K562 (cell line): ENCODE measurements around the gene PDE4A. TPM values are rescaled to one million over a fixed set of nuclear protein-coding genes. Genes with fewer than 3 reads are reported as not detected.

ENCODE experiments used
- ATF1 ChIP-seq, 2 experiments: fragments of 450-650 bp in 1 of 2; IDR thresholded peaks; 2 replicates each; pipeline ENCODE4 v1.6.1; 2016; ENCODE audit warnings: missing compliant biosample characterization in 1 of 2, missing genetic modification characterization in 1 of 2
- BRCA1 ChIP-seq, 2 experiments: fragments of 450-650 bp in 1 of 2; sonication (generic) in 1 of 2; formaldehyde crosslinking in 1 of 2; IDR thresholded peaks; 2 replicates each; pipeline versions ENCODE4 v1.5.0 to v1.6.1; 2017 to 2020; ENCODE audit warnings: mild to moderate bottlenecking in 1 of 2, missing genetic modification reagents in 1 of 2
- CBX8 ChIP-seq: fragments of 200-600 bp; sonication (generic); IDR thresholded peaks from 2 replicates; pipeline ENCODE4 v1.6.1; 2012; ENCODE audit warnings: borderline replicate concordance, mixed run types, low read depth, mild to moderate bottlenecking, moderate library complexity, mixed read lengths, low read length, control low read depth, inconsistent platforms; ENCODE audit not compliant: poor library complexity, severe bottlenecking; ENCODE audit errors: extremely low read depth
- CCNT2 ChIP-seq: IDR thresholded peaks from 2 replicates; pipeline ENCODE4 v1.6.1; 2011; ENCODE audit warnings: borderline replicate concordance, low read depth, mild to moderate bottlenecking, moderate library complexity, mixed read lengths, low read length; ENCODE audit not compliant: insufficient read length; ENCODE audit errors: extremely low read depth
- FOXA1 ChIP-seq: fragments of 450-650 bp; IDR thresholded peaks from 2 replicates; pipeline ENCODE4 v1.6.1; 2016; ENCODE audit warnings: mild to moderate bottlenecking, borderline replicate concordance
- GATAD2A ChIP-seq: fragments of 450-650 bp; IDR thresholded peaks from 2 replicates; pipeline ENCODE4 v1.6.1; 2017
- HDAC3 ChIP-seq: fragments of 450-650 bp; IDR thresholded peaks from 2 replicates; pipeline ENCODE4 v1.6.1; 2018; ENCODE audit warnings: borderline replicate concordance, mild to moderate bottlenecking, moderate library complexity; ENCODE audit not compliant: partially characterized antibody
- HMGN3 ChIP-seq: IDR thresholded peaks from 2 replicates; pipeline ENCODE4 v1.6.1; 2011; ENCODE audit warnings: borderline replicate concordance, low read depth, mild to moderate bottlenecking, mixed read lengths, low read length; ENCODE audit not compliant: insufficient read length; ENCODE audit errors: extremely low read depth
- HNRNPK ChIP-seq: fragments of 200-400 bp; formaldehyde crosslinking; IDR thresholded peaks from one replicate; pipeline ENCODE4 v1.6.1; 2018; ENCODE audit warnings: mild to moderate bottlenecking, low read depth, low read length; ENCODE audit not compliant: poor library complexity, severe bottlenecking
- IFI16 ChIP-seq: fragments of 250-450 bp; sonication (Bioruptor Pico); IDR thresholded peaks from 2 replicates; pipeline ENCODE4 v2.1.2; 2022; ENCODE audit warnings: mild to moderate bottlenecking, inconsistent platforms
- MEF2A ChIP-seq: IDR thresholded peaks from 2 replicates; pipeline ENCODE4 v1.6.1; 2011; ENCODE audit warnings: low read depth, mild to moderate bottlenecking, low read length, moderate library complexity; ENCODE audit not compliant: control insufficient read depth
- NEUROD1 ChIP-seq: fragments of 150-350 bp; IDR thresholded peaks from 2 replicates; pipeline ENCODE4 v1.6.1; 2014; ENCODE audit warnings: borderline replicate concordance, low read length, low read depth; ENCODE audit not compliant: partially characterized antibody
- RBM15 ChIP-seq: fragments of 200-400 bp; formaldehyde crosslinking; IDR thresholded peaks from 2 replicates; pipeline ENCODE4 v1.6.1; 2018; ENCODE audit warnings: mild to moderate bottlenecking, low read length, moderate library complexity; ENCODE audit not compliant: insufficient read depth
- RBM22 ChIP-seq: fragments of 200-400 bp; formaldehyde crosslinking; IDR thresholded peaks from 2 replicates; pipeline ENCODE4 v1.6.1; 2018; ENCODE audit warnings: low read length, low read depth; ENCODE audit not compliant: poor library complexity, severe bottlenecking
- SNRNP70 ChIP-seq: fragments of 200-400 bp; formaldehyde crosslinking; optimal IDR thresholded peaks from 2 replicates; pipeline ENCODE3; 2017; ENCODE audit warnings: low read depth, low read length
- TAF7 ChIP-seq: fragments of 450-650 bp; IDR thresholded peaks from 2 replicates; pipeline ENCODE4 v1.6.1; 2016; ENCODE audit warnings: missing genetic modification characterization, missing compliant biosample characterization
- TEAD1 ChIP-seq, 2 experiments: fragments of 450-650 bp in 1 of 2; sonication (generic) in 1 of 2; formaldehyde crosslinking; IDR thresholded peaks; 2 replicates each; pipeline versions ENCODE4 v1.4.0 to v1.8.0; 2020 to 2022; ENCODE audit warnings: mild to moderate bottlenecking in 2 of 2, missing genetic modification reagents in 1 of 2
- U2AF1 ChIP-seq: fragments of 200-400 bp; formaldehyde crosslinking; optimal IDR thresholded peaks from 2 replicates; pipeline ENCODE3; 2017; ENCODE audit warnings: mild to moderate bottlenecking, low read depth, low read length, moderate library complexity
- ZNF274 ChIP-seq: IDR thresholded peaks from 2 replicates; pipeline ENCODE4 v1.6.1; 2011; ENCODE audit warnings: low read depth, mild to moderate bottlenecking, low read length, moderate library complexity, borderline replicate concordance
- ZNF76 ChIP-seq: fragments of 250-450 bp; sonication (Bioruptor Pico); IDR thresholded peaks from 2 replicates; pipeline ENCODE4 v1.4.0; 2020; ENCODE audit warnings: mild to moderate bottlenecking, moderate library complexity, borderline replicate concordance
- ZNF764 ChIP-seq: fragments of 250-450 bp; sonication (Bioruptor Pico); IDR thresholded peaks from 2 replicates; pipeline ENCODE4 v1.4.0; 2020; ENCODE audit warnings: low read depth, mild to moderate bottlenecking, moderate library complexity
- polyA plus RNA-seq, 8 experiments: library from polyadenylated mRNA; depleted of rRNA in 4 of 8; stranded (reverse) in 5 of 8; unstranded in 3 of 8; fragments of >200 nt; fragmentation: Nextera tagmentation in 2 of 8; fragmentation: Illumina TruSeq in 1 of 8; extraction: Ambion mirVana in 2 of 8; extraction: Trizol in 1 of 8; gene quantifications; 2 replicates each; pipeline versions ENCODE4 v1.2.1 to v1.2.3, GENCODE V29; 2011 to 2014; ENCODE audit warnings: inconsistent platforms in 1 of 8, missing spikeins in 1 of 8
- total RNA-seq, 7 experiments: library from RNA; depleted of rRNA in 6 of 7; stranded (reverse); fragments of >200 nt in 6 of 7; fragmentation: Illumina TruSeq in 2 of 7; extraction: Trizol in 2 of 7; gene quantifications; 2 replicates each; pipeline versions ENCODE4 v1.2.1 to v1.2.3, GENCODE V29; 2011 to 2021; ENCODE audit warnings: low replicate concordance in 1 of 7
- TF ChIP-seq, protein P1 (sequence below): sonication (generic); formaldehyde crosslinking; IDR thresholded peaks from 2 replicates; pipeline ENCODE4 v1.8.0; 2022; ENCODE audit warnings: mild to moderate bottlenecking, missing genetic modification reagents, borderline replicate concordance
- TF ChIP-seq, protein P2 (sequence below): conservative IDR thresholded peaks from 2 replicates; pipeline ENCODE4 v1.6.1; 2011; ENCODE audit warnings: low read depth, mild to moderate bottlenecking, low read length; ENCODE audit not compliant: control insufficient read depth

Gene PDE4A
- total and polyA plus RNA-seq, 9 of the 15 experiments (the other 6 are each of a cell fraction or from before 2014, with no cell fraction given), result 0.66 to 26.9 (median 4.6) TPM

DNA sequence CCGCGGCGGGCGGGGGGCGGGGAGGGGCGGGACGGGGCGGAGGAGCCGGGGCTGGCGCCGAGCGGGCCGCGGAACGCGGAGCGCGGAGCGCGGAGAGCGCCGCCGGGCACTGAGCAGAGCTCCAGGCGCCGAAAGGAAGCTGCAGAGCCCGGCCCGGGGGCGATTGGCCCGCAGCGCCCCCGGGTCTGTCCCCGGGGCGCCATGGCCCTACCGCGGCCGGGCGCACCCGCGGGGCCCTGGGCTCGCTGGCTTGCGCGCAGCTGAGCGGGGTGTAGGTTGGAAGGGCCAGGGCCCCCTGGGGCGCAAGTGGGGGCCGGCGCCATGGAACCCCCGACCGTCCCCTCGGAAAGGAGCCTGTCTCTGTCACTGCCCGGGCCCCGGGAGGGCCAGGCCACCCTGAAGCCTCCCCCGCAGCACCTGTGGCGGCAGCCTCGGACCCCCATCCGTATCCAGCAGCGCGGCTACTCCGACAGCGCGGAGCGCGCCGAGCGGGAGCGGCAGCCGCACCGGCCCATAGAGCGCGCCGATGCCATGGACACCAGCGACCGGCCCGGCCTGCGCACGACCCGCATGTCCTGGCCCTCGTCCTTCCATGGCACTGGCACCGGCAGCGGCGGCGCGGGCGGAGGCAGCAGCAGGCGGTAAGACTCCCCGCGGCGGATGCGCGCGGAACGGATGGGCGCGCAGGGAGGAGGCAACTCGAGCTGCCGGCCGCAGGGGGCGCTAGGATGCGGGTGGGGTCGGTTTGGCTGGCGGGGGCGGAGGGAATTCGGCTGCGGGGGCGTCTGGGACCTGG, at the start of gene PDE4A (continued):
- peak; percentile 84 for TF ChIP-seq U2AF1
- TF ChIP-seq SNRNP70, result no peak
- TF ChIP-seq HMGN3, result peak; percentile 85
- TF ChIP-seq FOXA1, result no peak
- no peak for TF ChIP-seq HDAC3
- peak; percentile 60 for TF ChIP-seq CCNT2
- TF ChIP-seq, protein P1, sequence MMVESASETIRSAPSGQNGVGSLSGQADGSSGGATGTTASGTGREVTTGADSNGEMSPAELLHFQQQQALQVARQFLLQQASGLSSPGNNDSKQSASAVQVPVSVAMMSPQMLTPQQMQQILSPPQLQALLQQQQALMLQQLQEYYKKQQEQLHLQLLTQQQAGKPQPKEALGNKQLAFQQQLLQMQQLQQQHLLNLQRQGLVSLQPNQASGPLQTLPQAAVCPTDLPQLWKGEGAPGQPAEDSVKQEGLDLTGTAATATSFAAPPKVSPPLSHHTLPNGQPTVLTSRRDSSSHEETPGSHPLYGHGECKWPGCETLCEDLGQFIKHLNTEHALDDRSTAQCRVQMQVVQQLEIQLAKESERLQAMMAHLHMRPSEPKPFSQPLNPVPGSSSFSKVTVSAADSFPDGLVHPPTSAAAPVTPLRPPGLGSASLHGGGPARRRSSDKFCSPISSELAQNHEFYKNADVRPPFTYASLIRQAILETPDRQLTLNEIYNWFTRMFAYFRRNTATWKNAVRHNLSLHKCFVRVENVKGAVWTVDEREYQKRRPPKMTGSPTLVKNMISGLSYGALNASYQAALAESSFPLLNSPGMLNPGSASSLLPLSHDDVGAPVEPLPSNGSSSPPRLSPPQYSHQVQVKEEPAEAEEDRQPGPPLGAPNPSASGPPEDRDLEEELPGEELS, result 0 out of 2 replicates have a peak, but pooled peaks have one; percentile 64
- no peak for TF ChIP-seq CBX8
- TF ChIP-seq GATAD2A, result peak; percentile 90
- no peak for TF ChIP-seq BRCA1 (IDR thresholded peaks at IDR 0.05)
- no peak for TF ChIP-seq BRCA1 (CRISPR knock-in tag; IDR thresholded peaks at IDR 0.05)
- 0 out of 4 replicates have a peak, but pooled peaks of 1 of the 2 experiments have one; percentile 48 for TF ChIP-seq TEAD1 (CRISPR knock-in tag; IDR thresholded peaks at IDR 0.05)
- TF ChIP-seq ZNF76 (CRISPR knock-in tag), result no peak
- no peak for TF ChIP-seq HNRNPK
- TF ChIP-seq RBM15, result no peak
- no peak for TF ChIP-seq ZNF274
- TF ChIP-seq TAF7 (tag), result no peak
- TF ChIP-seq, protein P2, sequence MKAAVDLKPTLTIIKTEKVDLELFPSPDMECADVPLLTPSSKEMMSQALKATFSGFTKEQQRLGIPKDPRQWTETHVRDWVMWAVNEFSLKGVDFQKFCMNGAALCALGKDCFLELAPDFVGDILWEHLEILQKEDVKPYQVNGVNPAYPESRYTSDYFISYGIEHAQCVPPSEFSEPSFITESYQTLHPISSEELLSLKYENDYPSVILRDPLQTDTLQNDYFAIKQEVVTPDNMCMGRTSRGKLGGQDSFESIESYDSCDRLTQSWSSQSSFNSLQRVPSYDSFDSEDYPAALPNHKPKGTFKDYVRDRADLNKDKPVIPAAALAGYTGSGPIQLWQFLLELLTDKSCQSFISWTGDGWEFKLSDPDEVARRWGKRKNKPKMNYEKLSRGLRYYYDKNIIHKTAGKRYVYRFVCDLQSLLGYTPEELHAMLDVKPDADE, result peak; percentile 25; the same call in 1 of the 2 replicates
- TF ChIP-seq ATF1 (CRISPR knock-in tag; IDR thresholded peaks at IDR 0.05), result no peak
- 0 out of 2 replicates have a peak, but pooled peaks have one; percentile 3 for TF ChIP-seq ATF1 (tag; IDR thresholded peaks at IDR 0.05)
- TF ChIP-seq ZNF764 (CRISPR knock-in tag), result no peak
- TF ChIP-seq NEUROD1, result peak; percentile 54
- no peak for TF ChIP-seq IFI16
- TF ChIP-seq RBM22, result peak; percentile 32
- TF ChIP-seq MEF2A, result 0 out of 2 replicates have a peak, but pooled peaks have one; percentile 16
